Stimulated activated CD4-positive, alpha-beta T cell treated with anti-CD3 and anti-CD28 coated beads, TNF-alpha, amount 100 ng/mL, for 24 hours (primary cell): Measurements from ENCODE around the gene GNAS.

ENCODE experiments used
- DNase-seq, 3 experiments: peaks; one replicate each; pipeline ENCODE4 v3.0.0-alpha.2; 2020; ENCODE audit warnings: low read depth in 3 of 3

The GNAS gene

DNA sequence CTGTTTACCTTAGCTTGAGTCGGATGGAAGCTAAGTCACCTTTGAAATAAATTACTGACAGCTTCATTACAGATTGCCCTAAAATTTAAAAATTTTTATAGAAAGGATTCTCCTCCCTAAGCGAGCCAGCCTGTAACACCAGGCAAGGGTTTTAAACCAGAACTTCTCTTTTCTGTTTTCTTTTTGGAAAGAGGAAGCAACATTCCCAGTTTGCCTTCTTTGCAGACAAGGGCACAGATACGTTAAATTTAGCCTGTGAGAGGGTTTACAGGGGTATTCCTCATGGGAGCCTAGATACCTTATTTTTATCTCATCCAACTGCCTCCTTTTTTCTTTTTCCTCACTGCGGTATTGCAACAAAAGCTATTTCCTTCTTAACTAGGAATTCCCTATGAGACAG, 45.0 kb downstream of the GNAS start:
- DNase-seq: no peak

GRCh38 chr20:58898629-58899408, 46.3 kb downstream of the GNAS start:
- DNase-seq: no peak

DNA sequence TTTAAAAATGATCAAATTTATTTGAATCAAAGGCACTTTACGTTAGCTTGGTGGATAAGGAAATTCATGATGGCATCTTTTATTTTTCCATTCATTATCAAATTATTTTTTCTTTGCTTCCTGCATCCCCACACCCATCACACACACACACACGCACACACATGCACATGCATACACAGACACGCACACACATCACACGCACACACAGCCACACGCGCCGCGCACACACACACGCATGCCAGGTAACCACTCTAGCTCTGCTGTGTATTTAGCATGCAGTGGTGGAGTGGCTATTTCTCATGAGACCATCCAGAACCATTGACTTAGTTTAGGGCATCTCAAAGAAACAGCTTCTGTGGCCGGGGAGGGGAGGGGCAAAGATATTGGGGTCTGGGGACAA, 47.0 kb downstream of the GNAS start:
- no peak for DNase-seq

- DNase-seq: no peak
These were observed 47.9 kb downstream of the GNAS start for GRCh38 chr20:58900397-58900796.

DNA sequence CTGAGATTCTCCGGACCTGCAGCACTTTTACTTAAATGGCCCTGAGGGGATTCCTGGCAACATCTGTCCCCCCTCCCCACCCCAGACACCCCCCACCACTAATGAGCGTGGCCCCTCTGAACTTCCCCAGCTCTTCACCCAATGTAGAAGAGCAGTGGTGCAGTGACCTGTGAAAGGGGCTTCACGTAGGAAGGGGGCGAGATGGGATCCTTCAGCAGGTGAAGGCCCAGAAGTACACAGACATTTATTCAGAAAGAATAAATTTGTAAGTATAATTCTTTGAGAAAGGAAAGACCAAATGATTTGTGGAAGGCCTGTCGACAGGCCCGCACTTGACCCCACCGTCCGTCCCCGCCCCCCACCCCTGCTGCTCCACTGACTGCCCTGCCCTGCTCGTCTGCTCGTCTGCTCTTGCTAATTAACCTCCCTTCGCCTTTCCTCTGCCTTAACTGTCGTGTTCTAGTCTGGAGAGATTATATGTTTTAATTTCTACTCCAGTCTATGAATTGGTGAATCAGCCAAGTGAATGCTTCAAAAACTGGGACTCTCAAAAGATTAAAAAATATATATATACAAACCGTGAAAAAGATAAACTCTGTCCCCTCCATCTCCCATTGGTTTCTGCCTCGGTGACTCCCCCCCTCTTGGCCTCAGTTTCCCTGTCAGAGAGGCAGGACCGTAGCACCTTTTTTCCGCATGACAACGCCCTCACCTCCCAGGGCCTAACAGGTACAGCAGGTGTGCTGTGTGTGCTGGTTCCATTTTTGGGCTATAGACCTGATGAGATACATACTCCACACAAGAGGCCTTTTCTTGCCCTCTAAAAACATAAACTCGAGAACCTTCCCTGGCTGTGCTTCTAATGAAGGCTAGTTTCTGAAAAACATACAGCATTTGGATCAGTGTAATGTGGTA, 49.2 kb downstream of the GNAS start:
- DNase-seq: no peak

GRCh38 chr20:58903614-58904013, 51.1 kb downstream of the GNAS start:
- no peak for DNase-seq

DNA sequence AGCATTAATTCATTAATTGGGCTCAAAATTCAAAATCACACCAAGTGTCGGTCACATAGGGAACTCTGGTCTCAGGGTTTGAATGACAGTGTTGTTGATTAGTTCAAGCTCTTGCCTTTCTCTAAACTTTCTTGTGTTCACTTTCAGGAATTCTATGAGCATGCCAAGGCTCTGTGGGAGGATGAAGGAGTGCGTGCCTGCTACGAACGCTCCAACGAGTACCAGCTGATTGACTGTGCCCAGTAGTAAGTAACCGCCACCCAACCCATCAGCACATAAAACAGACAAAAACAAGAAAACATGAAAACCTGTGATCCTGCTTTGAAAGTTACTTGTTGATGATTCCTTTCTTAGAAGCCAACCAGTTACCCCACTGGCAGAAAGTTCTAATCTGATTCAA, 52.7 kb downstream of the GNAS start:
- no peak for DNase-seq

DNA sequence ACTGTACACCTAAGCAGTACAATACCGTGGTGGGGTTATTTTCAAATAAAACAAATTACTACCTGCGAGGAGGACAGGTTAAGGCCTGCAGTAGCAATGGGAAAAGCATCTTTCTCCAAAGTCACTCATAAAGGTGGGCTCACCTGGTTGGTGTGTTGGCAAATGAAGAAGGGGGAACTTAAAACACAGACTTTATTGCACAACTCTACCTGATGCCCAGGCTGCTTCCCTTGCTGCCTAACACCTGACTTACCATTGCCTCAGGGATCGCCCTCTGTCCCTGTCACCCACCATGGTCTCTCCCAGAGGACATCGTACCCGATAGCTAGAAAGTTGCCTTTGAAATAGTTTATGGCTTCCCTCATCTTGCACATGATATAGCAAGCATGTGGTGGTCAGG, 53.6 kb downstream of the GNAS start:
- no peak for DNase-seq

GRCh38 chr20:58906894-58907293, 54.4 kb downstream of the GNAS start:
- DNase-seq: no peak

DNA sequence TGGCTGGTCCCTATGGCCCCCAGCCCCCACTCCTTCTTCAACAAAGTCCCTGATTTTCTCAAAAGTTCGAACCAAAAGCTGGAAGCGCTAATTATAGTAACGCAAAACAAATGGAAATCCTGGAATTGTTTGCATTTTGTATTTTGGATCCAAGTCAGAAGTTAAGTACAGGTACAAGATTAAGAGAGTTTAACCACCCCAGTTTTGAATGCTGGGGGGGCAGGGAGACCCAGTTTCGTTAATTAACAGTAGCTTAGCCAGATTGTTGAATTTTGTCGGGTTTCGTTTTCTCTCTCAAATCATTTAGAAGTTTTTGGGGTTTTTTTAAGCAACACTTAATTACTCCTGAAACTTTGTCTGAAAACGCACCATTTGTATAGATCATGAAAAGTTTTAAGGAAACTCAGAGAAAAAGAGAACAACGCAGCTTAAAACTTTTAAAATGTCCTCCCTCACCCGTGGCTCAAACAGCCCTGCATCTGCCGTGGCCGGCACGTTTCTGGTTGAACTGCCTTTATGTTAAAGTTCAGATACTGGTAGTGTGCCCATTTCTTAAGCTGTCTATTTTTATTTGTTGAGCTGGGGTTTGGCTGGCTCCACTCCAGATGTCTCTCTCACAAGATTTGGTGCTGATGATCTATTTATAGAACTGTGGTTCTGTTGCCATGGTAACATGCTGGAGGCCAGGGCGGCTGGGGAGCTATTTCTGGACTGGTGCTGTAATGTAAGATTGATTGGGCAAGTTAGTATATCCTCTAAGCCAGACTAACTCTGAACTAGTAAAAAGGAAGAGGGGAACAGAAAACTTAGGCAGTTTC, 55.0 kb downstream of the GNAS start:
- DNase-seq: peak; percentile 9 to 37 (median 25)

- DNase-seq: no peak
These were observed 55.7 kb downstream of the GNAS start for GRCh38 chr20:58908221-58908620.

- no peak for DNase-seq
These were observed 56.4 kb downstream of the GNAS start for GRCh38 chr20:58908941-58909340.

DNA sequence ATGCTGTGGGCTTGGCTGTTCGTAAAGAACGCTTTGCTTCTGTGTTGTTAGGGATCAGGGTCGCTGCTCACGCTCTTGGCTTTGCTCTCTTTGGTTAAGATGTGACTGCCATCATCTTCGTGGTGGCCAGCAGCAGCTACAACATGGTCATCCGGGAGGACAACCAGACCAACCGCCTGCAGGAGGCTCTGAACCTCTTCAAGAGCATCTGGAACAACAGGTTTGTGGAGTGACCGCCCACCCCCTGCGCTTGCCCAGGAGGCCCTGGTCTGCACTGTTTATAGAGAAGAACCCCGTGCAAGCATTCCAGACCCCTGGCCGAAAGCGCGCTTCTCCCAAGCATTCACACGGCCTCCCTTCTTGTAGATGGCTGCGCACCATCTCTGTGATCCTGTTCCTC, 57.1 kb downstream of the GNAS start:
- no peak for DNase-seq

GRCh38 chr20:58910473-58910872, 58.0 kb downstream of the GNAS start:
- DNase-seq: no peak

GRCh38 chr20:58911309-58911708, 58.8 kb downstream of the GNAS start:
- no peak for DNase-seq

DNA sequence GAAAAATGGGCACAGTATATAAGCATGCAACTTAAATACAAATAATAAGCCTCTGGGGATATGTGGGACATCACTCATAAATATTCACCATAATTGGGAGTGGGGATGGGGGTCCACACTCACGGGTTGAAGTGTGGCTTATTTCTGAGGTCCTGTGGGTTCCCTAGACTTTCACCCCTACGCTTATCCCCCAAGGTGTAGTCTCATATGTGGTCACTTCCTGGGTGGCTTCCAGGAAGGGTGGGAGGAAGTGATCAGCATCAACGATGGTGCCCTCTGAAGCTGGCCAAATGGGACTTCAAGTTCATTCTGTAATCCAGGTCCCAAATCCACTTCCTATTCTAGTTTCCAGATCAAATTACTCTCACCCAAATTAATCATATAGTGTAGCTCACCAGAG, 59.5 kb downstream of the GNAS start:
- no peak for DNase-seq

DNA sequence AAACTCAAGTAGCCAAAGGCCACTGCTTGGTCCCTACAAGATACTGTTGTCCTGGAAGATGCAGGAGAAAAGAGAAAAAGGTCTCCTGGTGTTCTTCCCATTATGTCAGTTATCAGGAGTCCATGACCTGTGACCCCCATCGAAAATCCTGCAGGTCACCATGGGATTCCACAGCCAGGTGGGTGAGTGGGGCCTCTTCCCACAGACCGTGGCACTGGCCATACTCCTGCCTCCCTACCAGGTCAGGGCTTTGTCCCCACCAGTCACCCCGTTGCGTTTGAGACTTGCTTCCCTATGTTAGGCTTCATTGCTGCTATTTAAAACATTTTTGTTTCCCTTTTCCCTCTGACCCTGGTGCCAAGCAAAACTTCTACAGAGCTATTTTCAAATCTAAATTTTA, 60.6 kb downstream of the GNAS start:
- no peak for DNase-seq

DNA sequence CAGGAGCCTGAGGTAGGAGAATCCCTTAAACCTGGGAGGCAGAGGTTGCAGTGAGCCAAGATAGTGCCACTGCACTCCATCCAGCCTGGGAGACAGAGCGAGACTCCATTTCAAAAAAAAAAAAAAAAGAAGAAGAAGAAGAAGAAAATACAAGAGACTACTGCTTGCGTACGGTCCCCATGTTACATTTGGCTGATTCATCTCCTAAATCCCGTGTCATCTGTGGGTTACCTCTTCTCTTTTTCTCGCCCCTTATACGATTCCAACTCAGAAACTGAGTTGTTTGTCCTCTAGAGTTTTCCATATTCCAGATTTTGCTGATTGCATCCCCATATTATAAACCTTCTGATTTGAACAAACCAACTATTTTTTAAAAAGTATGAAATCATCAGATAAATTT, 66.1 kb downstream of the GNAS start:
- no peak for DNase-seq

DNA sequence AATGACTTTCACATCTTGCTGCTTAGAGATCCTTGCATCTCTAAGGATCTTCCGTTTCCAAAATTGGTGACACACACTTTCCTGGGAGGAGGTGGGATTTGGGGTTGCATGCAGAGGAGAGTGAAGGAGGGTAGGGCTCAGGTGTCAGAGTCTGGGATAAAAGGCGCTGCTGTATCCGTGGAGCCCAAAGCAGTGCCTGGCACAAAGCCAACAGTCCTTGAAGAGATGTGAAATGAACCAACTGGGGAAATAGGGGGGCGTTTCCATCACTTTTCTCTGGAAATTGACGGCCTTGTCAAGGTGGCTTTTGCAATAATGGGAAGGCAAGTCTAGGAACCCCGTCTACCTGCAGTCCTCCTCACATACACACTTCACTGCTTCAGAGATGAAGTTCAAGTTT, 69.0 kb downstream of the GNAS start:
- no peak for DNase-seq

GRCh38 chr20:58922036-58922435, 69.5 kb downstream of the GNAS start:
- no peak for DNase-seq

DNA sequence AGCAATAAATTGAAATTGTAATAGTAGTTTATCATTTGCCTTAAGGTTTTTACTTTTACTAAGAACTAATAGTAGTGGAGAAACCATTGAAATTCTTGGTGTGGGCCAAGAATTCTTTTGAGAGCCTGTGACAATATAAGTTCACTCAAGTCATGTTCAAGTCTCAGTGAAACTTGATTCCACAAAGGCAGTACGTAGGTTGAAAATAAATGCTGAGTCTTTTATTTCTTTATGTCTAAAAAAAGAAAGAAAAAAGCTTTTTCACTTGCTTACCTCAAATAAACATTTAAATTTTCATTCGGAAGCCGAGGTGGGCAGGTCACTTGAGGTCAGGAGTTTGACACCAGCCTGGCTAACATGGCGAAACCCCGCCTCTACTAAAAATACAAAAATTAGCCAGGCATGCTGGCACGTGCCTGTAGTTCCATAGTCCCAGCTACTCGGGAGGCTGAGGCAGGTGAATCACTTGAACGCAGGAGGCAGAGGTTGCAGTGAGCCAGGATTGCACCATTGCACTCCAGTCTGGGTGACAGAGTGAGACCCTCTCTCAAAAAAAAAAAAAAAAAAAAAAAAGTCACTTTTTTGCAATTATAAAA, 70.7 kb downstream of the GNAS start:
- no peak for DNase-seq
